HepG2 (cell line): ENCODE data around the gene CDCA5.

Source experiments
- BRD4 ChIP-seq: sonication (generic); formaldehyde crosslinking; IDR thresholded peaks from 2 replicates; pipeline ENCODE4 v1.4.0; 2020; ENCODE audit warnings: missing genetic modification reagents
- E2F1 ChIP-seq: sonication (generic); formaldehyde crosslinking; IDR thresholded peaks from 2 replicates; pipeline ENCODE4 v1.5.0; 2020; ENCODE audit warnings: missing genetic modification reagents
- JUN ChIP-seq: sonication (generic); formaldehyde crosslinking; IDR thresholded peaks from 2 replicates; pipeline ENCODE4 v1.4.0; 2020; ENCODE audit warnings: mild to moderate bottlenecking, missing genetic modification reagents
- MAFK ChIP-seq, 2 experiments: IDR thresholded peaks in 1 of 2; conservative IDR thresholded peaks in 1 of 2; 2 replicates each; pipeline ENCODE4 v1.6.1; 2011; ENCODE audit warnings: improper control_type of control experiment in 2 of 2, low read length in 2 of 2
- MXI1 ChIP-seq: IDR thresholded peaks from 3 replicates; pipeline ENCODE4 v1.6.1; 2012; ENCODE audit warnings: low read depth, low read length, inconsistent platforms, borderline replicate concordance
- NFATC3 ChIP-seq: sonication (generic); formaldehyde crosslinking; IDR thresholded peaks from 2 replicates; pipeline ENCODE4 v1.5.1; 2020; ENCODE audit warnings: mild to moderate bottlenecking, missing genetic modification reagents
- ZNF430 ChIP-seq: sonication (generic); formaldehyde crosslinking; IDR thresholded peaks from 2 replicates; pipeline ENCODE4 v1.9.0; 2021; ENCODE audit warnings: mild to moderate bottlenecking, missing genetic modification reagents
- TF ChIP-seq, protein P1 (sequence below): sonication (generic); formaldehyde crosslinking; conservative IDR thresholded peaks from 2 replicates; pipeline ENCODE4 v1.8.1; 2023; ENCODE audit warnings: missing genetic modification reagents

- TF ChIP-seq E2F1 (CRISPR knock-in tag) (no peak), NFATC3 (CRISPR knock-in tag) (no peak), JUN (CRISPR knock-in tag) (no peak), ZNF430 (CRISPR knock-in tag) (no peak), MAFK (conservative IDR thresholded peaks at IDR 0.05 in 1 of 2, IDR thresholded peaks at IDR 0.05 in 1 of 2; ENCODE audit: low read length in 2 of 2) (no peak), BRD4 (CRISPR knock-in tag) (no peak), MXI1 (no peak)
- TF ChIP-seq, protein P1, sequence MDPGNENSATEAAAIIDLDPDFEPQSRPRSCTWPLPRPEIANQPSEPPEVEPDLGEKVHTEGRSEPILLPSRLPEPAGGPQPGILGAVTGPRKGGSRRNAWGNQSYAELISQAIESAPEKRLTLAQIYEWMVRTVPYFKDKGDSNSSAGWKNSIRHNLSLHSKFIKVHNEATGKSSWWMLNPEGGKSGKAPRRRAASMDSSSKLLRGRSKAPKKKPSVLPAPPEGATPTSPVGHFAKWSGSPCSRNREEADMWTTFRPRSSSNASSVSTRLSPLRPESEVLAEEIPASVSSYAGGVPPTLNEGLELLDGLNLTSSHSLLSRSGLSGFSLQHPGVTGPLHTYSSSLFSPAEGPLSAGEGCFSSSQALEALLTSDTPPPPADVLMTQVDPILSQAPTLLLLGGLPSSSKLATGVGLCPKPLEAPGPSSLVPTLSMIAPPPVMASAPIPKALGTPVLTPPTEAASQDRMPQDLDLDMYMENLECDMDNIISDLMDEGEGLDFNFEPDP (CRISPR knock-in tag) = no peak
These were observed 556 bp downstream of the CDCA5 start for GRCh38 chr11:65083134-65083833.
